ENCODE data around the gene ZMAT3.
"Not testable (repeated sequence)": the region's sequence is repeated elsewhere in the genome, so short reads cannot be mapped to it uniquely, and the experiment has no call there.

ZMAT3 gene

DNA sequence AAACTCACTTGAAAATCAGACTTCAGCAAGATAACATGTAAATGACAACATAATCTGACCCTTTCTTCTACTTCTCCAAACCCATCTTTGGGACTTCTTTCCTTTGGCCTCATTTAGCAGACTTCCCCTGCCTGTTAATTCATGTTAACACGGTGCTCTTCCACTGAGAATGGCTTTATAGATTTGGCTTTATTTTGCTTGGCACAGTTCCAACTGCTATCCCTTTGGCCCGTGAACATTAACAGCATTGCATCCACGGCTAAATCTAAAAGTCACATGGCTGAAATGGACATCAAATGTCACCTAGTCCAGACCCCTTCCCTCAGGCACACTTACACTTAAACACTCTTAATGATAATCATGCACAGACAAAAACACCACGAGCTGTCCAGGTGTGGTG, 3.8 kb downstream of the ZMAT3 start:
- DNase-seq, result no peak

GRCh38 chr3:179067291-179067690, 4.3 kb downstream of the ZMAT3 start:
- no peak for DNase-seq

DNA sequence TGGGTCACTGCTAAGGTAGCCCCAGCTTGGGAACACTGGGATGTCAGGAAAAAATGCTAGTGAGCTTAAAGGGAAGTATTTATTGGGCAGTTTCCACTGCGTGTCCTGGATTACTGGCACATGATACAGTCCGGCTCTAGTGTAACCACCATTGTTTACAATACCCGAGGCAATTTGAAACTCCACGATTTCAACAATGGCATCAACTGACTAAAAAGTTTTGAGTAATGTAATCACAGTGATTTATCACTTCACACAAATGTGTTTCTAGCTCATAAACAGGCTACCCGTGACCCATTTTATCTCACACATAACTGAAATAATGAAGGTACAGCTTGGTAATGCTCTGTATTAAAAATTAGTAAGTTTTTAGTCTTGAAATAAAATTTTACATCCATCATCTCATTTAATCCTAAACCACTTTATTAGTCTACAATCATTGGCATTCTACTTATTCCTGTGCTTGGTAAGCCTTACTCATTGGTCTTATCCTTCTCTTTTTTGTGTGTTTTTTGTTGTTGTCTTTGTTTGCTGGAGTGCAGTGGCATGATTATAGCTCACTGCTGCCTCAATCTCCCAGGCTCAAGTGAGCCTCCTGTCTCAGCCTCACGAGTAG, 7.6 kb downstream of the ZMAT3 start:
- no peak for DNase-seq

- DNase-seq, result no peak
Observed at GRCh38 chr3:179056326-179056725, 15.3 kb downstream of the ZMAT3 start.

DNA sequence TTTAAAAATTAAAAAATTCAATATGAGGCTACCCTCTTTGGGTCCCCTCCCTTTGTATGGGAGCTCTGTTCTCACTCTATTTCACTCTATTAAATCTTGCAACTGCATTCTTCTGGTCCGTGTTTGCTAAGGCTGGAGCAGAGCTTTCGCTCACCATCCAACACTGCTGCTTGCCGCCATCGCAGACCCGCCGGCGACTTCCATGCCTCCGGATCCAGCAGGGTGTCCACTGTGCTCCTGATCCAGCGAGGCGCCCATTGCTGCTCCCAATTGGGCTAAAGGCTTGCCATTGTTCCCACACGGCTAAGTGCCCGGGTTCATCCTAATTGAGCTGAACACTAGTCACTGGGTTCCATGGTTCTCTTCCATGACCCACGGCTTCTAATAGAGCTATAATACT, 17.0 kb downstream of the ZMAT3 start:
- DNase-seq, result not testable (repeated sequence)

GRCh38 chr3:179046497-179047353, 24.9 kb downstream of the ZMAT3 start:
- DNase-seq, result no peak

DNA sequence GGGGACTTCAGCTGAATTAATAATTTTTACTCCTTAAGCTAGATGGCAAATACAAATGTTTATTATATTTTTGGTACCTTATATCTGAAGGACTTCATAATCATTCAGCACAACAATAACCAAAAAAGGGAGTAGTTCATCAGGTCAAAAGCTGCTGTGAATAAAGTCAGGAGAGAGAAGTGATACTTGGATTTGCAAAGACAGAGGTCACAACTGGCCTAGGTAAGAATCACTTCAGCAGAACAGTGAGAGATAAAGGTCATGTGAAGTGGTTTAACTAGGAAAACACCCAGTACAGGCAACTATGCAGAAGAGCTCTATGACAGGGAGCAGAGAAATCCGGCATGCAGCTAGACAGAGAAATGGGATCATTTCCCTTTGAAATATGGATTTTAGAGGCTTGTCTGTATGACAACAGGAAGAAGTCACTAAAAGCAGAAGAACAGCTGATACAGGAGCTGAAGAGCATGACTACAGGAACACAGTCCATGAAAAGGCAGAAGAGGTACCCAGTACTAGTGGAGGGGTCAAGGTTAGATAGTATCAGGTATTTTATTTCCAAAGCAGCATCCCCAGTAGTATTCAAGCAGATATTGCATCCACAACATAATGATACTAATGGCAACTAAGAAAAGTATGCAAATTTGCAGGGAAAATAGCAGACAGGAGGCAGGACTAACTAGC, 25.7 kb downstream of the ZMAT3 start:
- no peak for DNase-seq

DNA sequence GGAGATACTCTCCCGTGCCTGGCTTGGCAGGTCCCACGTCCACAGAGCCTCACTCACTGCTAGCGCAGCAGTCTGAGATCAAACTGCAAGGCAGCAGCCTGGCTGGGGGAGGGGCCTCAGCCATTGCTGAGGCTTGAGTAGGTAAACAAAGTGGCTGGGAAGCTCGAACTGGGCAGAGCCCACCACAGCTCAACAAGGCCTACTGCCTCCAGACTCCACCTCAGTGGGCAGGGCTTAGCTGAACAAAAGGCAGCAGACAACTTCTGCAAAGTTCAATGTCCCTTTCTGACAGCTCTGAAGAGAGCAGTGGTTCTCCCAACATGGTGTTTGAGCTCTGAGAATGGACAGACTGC, 32.7 kb downstream of the ZMAT3 start:
- not testable (repeated sequence) for DNase-seq

DNA sequence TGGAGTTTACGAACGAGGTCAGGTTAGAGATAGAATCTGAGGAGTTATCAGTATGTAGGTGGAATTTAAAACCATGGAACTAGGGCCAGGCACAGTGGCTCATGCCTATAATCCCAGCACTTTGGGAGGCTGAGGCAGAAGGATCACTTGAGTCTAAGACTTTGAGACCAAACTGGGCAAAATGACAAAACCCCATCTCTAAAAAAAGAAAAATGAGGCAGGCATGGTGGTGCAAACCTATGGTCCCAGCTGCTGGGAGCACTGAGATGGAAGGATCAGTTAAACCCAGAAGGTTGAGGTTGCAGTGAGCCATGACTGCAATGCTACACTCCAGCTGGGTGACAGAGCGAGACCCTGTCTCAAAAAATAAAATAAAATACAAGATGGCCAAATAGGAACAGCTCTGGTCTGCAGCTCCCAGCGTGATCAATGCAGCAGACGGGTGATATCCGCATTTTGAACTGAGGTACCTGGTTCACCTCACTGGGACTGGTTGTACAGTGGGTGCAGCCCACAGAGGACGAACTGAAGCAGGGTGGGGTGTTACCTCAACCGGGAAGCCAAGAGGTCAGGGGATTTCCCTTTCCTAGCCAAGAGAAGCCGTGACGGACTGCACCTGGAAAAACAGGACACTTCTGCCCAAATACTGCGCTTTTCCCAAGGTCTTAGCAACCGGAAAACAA, 33.3 kb downstream of the ZMAT3 start:
- no peak for DNase-seq

DNA sequence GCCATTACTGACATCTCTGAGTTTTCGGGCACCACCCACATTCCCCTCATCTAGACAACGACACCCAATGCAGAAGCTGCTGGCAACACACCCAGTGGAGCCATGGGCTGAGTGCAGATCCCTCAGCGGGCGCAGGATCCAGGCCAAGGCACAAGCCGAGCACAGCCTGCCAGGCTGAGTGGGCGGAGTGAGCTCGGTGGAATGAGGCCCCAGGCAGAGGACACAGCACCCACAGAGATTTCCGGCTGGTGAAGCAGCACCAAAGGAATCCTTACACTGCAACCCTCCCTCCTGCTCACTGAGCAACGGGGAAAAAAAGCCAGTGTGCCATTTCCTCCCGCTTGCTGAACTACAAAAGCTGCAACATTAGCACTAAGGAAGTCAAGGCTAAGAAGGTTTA, 34.3 kb downstream of the ZMAT3 start:
- DNase-seq, result no peak

DNA sequence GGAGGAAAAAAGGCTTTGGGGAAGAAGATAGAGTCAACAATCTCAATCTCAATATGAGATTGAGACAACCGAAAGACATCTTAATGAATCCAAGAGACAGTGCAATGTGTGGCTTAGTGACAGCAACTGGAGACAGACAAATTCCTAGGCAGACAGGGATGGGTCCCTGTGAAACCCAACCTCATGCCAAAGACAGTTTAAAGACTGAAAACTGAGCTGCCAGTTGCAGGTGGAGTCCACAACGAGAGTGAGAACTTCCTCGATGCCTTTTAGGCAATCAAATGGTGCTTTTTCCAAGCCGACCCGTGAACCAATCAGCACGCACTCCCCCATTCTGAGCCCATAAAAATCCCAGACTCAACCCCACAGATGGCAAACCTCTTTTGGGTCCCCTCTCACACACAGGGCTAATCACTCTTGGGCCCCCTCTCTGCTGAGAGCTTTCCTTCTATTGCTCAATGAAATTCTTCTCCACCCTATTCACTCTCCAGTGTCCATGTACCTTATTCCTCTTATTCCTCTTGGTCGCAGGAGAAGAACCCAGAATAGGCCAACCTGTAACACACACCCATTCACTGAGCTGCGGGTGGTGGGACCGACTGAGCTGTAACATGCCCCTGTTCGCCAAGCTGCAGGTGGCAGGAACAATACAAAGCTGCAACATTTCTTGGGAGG, 34.8 kb downstream of the ZMAT3 start:
- DNase-seq, result no peak

GRCh38 chr3:179036226-179036625, 35.4 kb downstream of the ZMAT3 start:
- DNase-seq, result no peak

- no peak for DNase-seq
Observed at GRCh38 chr3:179035232-179035631, 36.4 kb downstream of the ZMAT3 start.

DNA sequence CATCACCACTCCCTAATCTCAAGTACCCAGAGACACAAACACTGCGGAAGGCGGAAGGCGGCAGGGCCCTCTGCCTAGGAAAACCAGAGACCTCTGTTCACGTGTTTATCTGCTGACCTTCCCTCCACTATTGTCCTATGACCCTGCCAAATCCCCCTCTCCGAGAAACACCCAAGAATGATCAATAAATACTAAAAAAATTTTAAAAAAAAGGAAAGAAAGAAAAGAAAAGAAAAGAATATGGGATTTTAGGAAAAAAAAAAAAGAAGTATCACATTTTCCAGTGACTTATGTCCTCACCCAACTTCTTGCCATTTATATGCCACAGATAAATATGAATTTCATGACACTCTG, 38.3 kb downstream of the ZMAT3 start:
- DNase-seq, result not testable (repeated sequence)

DNA sequence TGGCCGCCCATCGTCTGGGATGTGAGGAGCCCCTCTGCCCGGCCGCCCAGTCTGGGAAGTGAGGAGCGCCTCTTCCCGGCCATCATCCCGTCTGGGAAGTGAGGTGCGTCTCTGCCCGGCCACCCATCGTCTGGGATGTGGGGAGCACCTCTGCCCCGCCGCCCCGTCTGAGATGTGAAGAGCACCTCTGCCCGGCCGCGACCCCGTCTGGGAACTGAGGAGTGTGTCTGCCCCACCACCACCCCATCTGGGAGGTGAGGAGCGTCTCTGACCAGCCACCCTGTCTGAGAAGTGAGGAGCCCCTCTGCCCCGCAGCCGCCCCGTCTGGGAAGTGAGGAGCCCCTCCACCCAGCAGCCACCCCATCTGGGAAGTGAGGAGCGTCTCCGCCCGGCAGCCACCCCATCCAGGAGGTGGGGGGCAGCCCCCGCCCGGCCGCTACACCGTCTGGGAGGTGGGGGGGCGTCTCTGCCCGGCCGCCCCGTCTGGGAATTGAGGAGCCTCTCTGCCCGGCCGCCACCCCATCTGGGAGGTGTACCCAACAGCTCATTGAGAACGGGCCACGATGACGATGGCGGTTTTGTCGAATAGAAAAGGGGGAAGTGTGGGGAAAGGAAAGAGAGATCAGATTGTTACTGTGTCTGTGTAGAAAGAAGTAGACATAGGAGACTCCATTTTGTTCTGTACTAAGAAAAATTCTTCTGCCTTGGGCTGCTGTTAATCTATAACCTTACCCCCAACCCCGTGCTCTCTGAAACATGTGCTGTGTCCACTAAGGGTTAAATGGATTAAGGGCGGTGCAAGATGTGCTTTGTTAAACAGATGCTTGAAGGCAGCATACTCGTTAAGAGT, 38.9 kb downstream of the ZMAT3 start:
- DNase-seq, result not testable (repeated sequence)

DNA sequence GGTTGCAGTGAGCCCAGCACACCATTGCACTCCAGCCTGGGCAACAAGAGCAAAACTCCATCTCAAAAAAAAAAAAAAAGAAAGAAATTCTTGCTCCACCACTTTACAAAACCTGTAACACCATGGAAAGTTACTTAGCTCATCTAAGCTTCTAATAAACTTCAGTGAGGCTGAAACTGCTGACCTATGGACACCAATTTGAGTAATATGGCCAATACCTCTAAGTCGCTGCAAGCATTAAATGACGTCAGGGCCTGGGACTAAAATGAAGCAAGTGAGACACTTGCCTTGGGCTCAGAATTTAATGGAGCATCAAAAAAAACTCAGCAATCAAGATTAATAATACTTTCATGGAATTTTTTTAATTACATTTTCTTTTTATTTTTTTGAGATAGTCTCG, 42.5 kb downstream of the ZMAT3 start:
- no peak for DNase-seq

- no peak for DNase-seq
Observed at GRCh38 chr3:179028408-179028807, 43.2 kb downstream of the ZMAT3 start.

DNA sequence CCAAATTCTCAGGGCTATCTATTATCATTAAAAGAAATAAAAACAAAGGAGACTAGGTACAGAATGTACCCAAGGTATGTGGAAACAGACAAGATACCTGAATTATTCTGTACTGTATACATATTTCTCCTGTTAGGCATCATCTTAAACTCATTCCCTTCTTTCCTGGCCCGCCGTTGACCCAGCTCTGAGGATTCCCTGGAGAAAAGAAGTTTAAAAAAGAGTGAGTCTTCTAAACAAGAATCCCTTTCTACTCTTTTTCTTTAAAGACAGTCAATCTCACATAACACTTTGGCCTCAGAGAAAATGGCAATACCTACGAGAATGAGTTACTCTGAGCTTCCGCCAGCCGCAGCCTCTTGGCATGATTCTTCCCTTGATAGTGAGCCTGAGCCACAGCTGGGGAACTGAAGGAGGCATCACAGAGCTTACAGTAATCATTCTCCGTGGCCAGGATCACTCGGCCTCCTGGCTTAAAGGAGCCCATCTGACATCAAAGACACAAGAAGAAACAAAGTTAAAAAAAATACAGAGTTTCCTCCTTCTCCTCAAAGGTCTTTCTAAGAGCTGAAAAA, 44.2 kb downstream of the ZMAT3 start:
- DNase-seq, result no peak

DNA sequence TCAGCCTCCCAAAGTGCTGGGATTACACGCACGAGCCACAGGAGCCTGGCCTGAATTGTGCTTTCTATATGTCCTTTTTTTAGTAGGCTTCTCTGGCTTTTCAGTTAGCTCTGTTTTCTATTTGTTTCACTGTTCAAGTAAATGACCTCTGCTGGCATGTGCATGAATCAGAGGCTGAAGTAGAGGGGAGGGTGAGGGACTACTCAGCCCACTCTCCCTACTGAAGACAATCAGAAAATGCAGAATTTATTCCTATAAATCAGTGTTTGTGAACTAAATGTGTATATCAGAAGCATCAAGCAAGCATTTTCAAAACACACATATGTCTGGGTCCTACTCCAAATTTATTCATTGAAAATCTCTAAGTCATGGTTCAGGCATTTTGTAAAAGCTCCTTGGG, 45.0 kb downstream of the ZMAT3 start:
- DNase-seq, result no peak

DNA sequence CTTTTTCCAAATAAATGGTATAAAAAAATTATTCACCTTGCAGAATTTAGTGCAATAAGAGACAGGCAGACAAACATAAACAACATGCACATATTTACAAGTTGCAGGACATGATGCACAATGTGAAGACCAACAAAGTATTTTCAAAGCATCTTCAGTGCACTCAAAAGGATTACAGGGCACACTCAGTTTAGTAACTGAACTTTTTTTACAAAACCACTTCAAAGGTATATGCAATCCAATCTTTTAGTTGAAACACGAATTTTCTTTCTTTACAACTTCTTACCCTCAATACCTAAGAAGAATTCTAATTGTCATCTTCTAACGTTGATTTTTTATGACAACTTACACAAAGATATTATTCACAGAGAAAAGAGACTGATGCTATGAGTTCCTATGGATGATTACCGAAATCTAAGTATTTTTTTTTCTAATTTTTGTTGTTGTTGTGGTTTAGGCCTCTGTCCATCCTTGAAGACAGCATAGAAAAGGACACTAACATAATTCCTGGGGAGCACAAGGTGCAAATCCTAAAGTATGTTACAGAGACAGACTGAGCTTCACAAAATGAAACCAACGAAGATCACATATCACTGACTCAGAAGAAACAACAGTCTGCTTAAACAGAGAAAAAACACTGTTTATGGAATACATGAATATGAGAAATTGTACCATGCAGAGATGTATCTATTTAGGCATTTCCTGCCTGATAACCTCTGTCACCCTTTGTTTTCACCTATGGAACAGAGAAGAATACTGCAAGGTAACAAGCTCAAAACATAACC, 50.3 kb downstream of the ZMAT3 start:
- DNase-seq, result no peak

DNA sequence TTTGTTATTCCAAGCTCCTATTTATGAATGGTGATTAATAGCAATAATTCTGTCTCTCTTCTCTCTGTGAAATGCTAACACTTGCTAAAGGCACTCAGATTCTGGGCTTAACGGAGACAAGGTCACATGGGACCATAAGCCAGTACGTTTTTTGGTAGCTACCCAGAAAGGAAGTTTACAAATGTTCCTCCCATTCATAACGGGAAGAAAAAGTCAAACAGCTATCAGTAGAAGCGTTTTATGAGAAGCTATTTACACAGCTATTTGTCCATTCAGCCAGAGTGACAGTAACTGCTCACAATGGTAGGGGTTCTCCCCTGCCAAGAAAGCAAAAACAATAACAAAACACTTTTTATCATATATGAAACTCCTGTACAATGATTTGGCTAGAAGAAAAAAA, 51.5 kb downstream of the ZMAT3 start:
- no peak for DNase-seq

Data from NCI-H1436 (cell line).